PFSK-1 (cell line): ENCODE results near the gene GAL3ST1.

Experiments used
- POLR2AphosphoS5 ChIP-seq: IDR thresholded peaks from 2 replicates; pipeline ENCODE4 v1.6.1; 2012; ENCODE audit warnings: low read depth, mild to moderate bottlenecking, control low read depth, low read length, moderate library complexity
- TAF1 ChIP-seq: IDR thresholded peaks from 2 replicates; pipeline ENCODE4 v1.6.1; 2012; ENCODE audit warnings: low read length, control low read depth, borderline replicate concordance; ENCODE audit not compliant: insufficient read depth

GRCh38 chr22:30539368-30539767 lies 35.1 kb downstream of the GAL3ST1 start:
- no peak for TF ChIP-seq POLR2AphosphoS5
- TF ChIP-seq TAF1: no peak
